GM19324 (cell line): ENCODE data around the gene HTR4.
"Not testable (repeated sequence)": the region's sequence is repeated elsewhere in the genome, so short reads cannot be mapped to it uniquely, and the experiment has no call there.

Experiments used
- ATAC-seq: cut with Tn5 transposase; IDR thresholded peaks from one replicate; pipeline ENCODE4 v1.9.1; 2021; ENCODE audit warnings: mild to moderate bottlenecking, moderate library complexity; ENCODE audit not compliant: unreplicated experiment, low FRiP score

HTR4 gene

GRCh38 chr5:148653836-148654781 lies at the start of gene HTR4:
Gene HTR4 (minus strand): TSS chr5:148654527. CDS start chr5:148637014, 17,513 bp downstream.
- no peak for ATAC-seq

GRCh38 chr5:148702019-148702596 lies 47.8 kb upstream of the HTR4 start:
- no peak for ATAC-seq

GRCh38 chr5:148699028-148699427 lies 44.7 kb upstream of the HTR4 start:
- no peak for ATAC-seq

GRCh38 chr5:148697809-148698196 lies 43.5 kb upstream of the HTR4 start:
- no peak for ATAC-seq

GRCh38 chr5:148697180-148697808 lies 43.0 kb upstream of the HTR4 start:
- no peak for ATAC-seq

GRCh38 chr5:148696187-148697036 lies 42.1 kb upstream of the HTR4 start:
- no peak for ATAC-seq

- ATAC-seq: no peak
Measured at GRCh38 chr5:148690945-148691344, 36.6 kb upstream of the HTR4 start.

- ATAC-seq: no peak
Measured at GRCh38 chr5:148688787-148689186, 34.5 kb upstream of the HTR4 start.

- ATAC-seq: no peak
Measured at GRCh38 chr5:148687871-148688270, 33.5 kb upstream of the HTR4 start.

- peak; percentile 80 for ATAC-seq
Measured at GRCh38 chr5:148687427-148687826, 33.1 kb upstream of the HTR4 start.

- ATAC-seq: no peak
Measured at GRCh38 chr5:148686660-148687059, 32.3 kb upstream of the HTR4 start.

GRCh38 chr5:148685520-148686134 lies 31.3 kb upstream of the HTR4 start:
- no peak for ATAC-seq

GRCh38 chr5:148684528-148684927 lies 30.2 kb upstream of the HTR4 start:
- no peak for ATAC-seq

GRCh38 chr5:148683651-148684050 lies 29.3 kb upstream of the HTR4 start:
- no peak for ATAC-seq

GRCh38 chr5:148682058-148683026 lies 28.0 kb upstream of the HTR4 start:
- ATAC-seq: no peak

GRCh38 chr5:148681157-148682057 lies 27.1 kb upstream of the HTR4 start:
- no peak for ATAC-seq

- not testable (repeated sequence) for ATAC-seq
Measured at GRCh38 chr5:148673704-148674103, 19.4 kb upstream of the HTR4 start.

- no peak for ATAC-seq
Measured at GRCh38 chr5:148666353-148666752, 12.0 kb upstream of the HTR4 start.
